ENCODE results near the gene DDX47. TPM values are rescaled to one million over a fixed set of nuclear protein-coding genes. Genes with fewer than 3 reads are reported as not detected.
"Not testable (repeated sequence)": the region's sequence is repeated elsewhere in the genome, so short reads cannot be mapped to it uniquely, and the experiment has no call there.

The DDX47 gene
- total RNA-seq, 2 donors from 2014 or later: 79.2 to 81.3 TPM

DNA sequence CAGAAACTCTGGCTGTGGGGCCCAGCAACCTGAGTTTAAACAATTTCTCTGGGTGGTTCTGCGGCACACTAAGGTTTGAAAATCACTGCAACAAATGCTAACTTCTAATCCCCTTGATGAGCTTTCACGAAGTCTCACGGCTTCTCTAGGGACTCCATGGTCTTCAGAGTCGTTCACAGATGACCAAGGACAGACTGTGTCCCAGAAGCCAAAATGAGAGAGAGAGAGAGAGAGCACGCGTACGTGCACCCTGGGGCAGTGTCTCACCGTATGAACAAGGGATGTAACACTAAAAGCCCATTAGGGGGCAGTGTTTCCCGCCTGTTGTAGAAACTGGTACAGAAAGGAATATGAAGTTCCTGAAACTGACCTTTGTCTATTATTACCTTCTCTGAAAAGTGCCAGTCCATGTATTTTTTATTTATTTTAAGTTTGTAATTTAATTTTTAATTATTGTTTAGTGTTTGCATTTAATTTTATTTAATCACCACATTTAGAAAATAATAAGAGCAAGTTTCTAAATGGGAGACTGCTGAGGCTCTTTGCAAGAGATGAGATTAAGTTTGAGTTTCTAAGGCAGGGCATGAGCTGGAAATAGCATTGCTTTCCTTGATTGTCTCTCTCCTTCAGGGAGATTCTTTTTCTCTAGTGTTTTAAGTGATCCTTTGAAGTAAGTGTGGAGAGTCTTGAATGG lies 24.3 kb upstream of the DDX47 start:
- H3K27me3 Mint-ChIP-seq: peaks cover 0 to 9% of the 10 kb centered on the region in 2 donors

DNA sequence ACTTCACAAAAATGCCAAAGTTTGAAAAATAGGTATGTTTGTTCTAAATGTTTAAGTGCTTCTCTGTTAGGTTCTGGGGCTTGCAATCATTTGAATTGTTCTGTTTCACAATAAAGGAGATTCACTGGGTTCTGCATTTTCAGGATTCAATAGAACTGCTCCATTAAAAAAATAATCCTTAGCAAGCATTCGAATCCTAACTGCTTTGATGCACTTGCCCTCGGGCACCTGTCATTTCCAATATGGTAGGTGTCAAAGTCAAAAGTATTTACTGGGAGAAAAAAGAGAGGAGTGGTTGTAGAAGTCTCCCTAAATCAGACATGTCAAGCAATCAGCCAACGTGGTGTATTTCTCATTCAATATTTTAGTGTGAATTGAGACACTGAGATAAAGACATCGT lies 22.2 kb upstream of the DDX47 start:
- ATAC-seq (no peak), DNase-seq (ENCODE audit: low spot score) (no peak)
- Mint-ChIP-seq H3K27ac (no peak overlapping the region), H3K4me1 (ENCODE audit: low read depth in 2 of 2) (peaks cover 11 to 22% of the 10 kb centered on the region in 2 donors), H3K27me3 (peaks cover 0 to 9% of the 10 kb centered on the region in 2 donors), H3K4me3 (no peak overlapping the region), H3K36me3 (no peaks in the 10 kb centered on the region), H3K9me3 (no peaks in the 10 kb centered on the region)

More for the DNA sequence above, 24.3 kb upstream of the DDX47 start:
- H3K4me1 Mint-ChIP-seq (ENCODE audit: low read depth in 2 of 2): peaks cover 17 to 31% of the 10 kb centered on the region in 2 donors
- peak; percentile 63 to 77 for ATAC-seq
- H3K9me3 Mint-ChIP-seq: no peaks in the 10 kb centered on the region
- peak; percentile 79 for DNase-seq (ENCODE audit: low spot score)
- H3K36me3 Mint-ChIP-seq: no peaks in the 10 kb centered on the region
- peak overlapping the region; percentile 79 to 91 for H3K27ac Mint-ChIP-seq
- H3K4me3 Mint-ChIP-seq: peak overlapping the region; percentile 92

DNA sequence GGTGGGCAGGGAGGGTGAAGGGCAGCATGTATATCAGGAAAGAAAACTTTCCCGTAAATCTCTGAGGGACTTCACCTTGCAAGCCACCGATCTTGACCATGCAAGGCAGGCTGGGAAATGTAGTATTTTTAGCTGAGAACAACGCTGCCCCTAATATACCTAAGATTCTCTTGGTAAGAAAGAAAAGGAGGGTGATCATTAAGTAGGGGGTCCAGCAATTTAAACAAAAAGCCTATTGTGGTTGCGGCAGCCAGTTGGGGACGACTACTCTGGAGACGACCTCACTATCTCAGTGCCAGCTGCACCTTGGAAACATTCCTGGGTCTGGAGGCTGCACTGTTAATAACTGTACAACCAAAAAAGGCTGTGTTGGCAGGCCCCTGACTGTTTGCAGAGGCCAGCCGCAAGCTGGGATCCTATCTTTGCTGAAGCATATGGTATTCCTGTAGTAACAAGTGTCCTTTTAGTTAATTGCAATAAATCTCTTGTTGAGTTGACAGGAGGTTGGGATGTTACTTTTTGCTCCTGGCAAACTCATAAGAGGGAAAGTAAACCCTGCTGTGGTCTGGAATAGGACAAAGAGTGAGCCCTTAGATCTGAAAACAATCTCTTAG lies 21.3 kb upstream of the DDX47 start:
- Mint-ChIP-seq H3K36me3 (no peaks in the 10 kb centered on the region), H3K4me3 (no peak overlapping the region), H3K27ac (no peak overlapping the region), H3K4me1 (ENCODE audit: low read depth in 2 of 2) (peaks cover 11 to 17% of the 10 kb centered on the region in 2 donors), H3K9me3 (no peaks in the 10 kb centered on the region), H3K27me3 (peaks cover 0 to 9% of the 10 kb centered on the region in 2 donors)
- ATAC-seq: no peak
- no peak for DNase-seq (ENCODE audit: low spot score)

DNA sequence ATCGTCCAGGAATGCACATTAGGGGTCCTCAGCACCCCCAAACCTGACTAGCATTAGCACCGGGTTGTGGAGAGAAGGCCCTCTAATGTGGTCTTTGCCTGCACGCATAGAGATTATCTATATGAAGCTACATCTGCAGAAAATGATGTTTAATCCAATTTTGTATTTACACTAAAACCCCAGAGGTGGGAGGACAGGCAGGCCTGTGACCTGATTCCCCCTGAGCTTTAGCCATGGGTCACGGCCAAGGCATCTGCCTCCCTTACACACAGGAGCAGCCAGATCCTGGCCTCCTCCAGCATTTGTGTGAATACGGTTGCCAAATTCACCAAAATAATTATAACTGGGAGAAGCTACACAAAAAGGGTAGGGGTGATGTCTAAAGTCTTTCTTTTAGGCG lies 20.7 kb upstream of the DDX47 start:
- Mint-ChIP-seq H3K4me3 (no peak overlapping the region), H3K27ac (no peak overlapping the region), H3K36me3 (no peaks in the 10 kb centered on the region), H3K27me3 (peaks cover 0 to 9% of the 10 kb centered on the region in 2 donors), H3K9me3 (no peaks in the 10 kb centered on the region), H3K4me1 (ENCODE audit: low read depth in 2 of 2) (peaks cover 8 to 14% of the 10 kb centered on the region in 2 donors)
- ATAC-seq (no peak), DNase-seq (ENCODE audit: low spot score) (no peak)

DNA sequence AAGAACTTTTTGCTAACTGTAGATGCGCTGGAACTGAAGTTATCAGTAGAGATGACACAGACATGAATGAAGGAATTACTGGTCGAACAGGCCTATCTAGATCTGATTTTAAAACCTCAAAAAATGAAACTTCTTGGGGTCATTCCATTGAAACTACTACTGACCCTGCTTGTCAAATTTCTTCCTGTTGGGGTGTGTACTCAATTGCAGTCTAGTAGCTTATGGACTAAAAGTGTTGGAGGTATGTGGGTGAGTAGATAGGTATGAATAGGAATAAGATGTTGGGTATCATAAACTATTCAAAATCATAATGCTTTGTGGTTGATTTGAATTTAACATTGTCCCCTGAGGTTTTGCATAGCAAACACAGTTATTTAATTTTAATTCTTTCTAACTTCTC lies 18.5 kb upstream of the DDX47 start:
- peaks cover 0 to 9% of the 10 kb centered on the region in 2 donors for H3K27me3 Mint-ChIP-seq
- ATAC-seq (no peak), DNase-seq (ENCODE audit: low spot score) (no peak)
- H3K9me3 Mint-ChIP-seq: no peaks in the 10 kb centered on the region
- H3K36me3 Mint-ChIP-seq: no peaks in the 10 kb centered on the region
- no peak overlapping the region for H3K4me3 Mint-ChIP-seq
- H3K4me1 Mint-ChIP-seq (ENCODE audit: low read depth in 2 of 2): no peaks in the 10 kb centered on the region
- no peak overlapping the region for H3K27ac Mint-ChIP-seq

DNA sequence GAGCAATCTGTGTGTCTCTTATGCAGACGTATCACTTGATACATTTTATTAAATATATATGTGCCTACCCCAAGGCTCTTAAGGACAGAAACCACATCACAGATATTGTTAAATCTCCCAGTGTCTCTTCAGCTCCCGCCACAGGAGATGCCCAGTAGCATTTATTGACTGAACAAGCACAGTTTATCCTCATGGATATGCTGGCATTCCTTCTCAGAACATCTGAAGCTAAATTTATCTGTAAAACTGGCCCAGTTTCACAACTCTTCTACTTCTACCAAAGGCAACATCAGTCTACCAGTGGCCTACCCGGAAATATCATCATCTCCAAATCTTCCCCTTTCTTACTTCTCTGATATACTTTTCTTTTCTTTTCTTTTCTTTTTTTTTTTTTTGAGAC lies 17.0 kb upstream of the DDX47 start:
- ATAC-seq (no peak), DNase-seq (ENCODE audit: low spot score) (no peak)
- no peak overlapping the region for H3K4me3 Mint-ChIP-seq
- no peak overlapping the region for H3K27ac Mint-ChIP-seq
- H3K4me1 Mint-ChIP-seq (ENCODE audit: low read depth in 2 of 2): peaks cover 0 to 4% of the 10 kb centered on the region in 2 donors
- H3K9me3 Mint-ChIP-seq: no peaks in the 10 kb centered on the region
- no peaks in the 10 kb centered on the region for H3K36me3 Mint-ChIP-seq
- H3K27me3 Mint-ChIP-seq: peaks cover 4 to 7% of the 10 kb centered on the region in 2 donors

DNA sequence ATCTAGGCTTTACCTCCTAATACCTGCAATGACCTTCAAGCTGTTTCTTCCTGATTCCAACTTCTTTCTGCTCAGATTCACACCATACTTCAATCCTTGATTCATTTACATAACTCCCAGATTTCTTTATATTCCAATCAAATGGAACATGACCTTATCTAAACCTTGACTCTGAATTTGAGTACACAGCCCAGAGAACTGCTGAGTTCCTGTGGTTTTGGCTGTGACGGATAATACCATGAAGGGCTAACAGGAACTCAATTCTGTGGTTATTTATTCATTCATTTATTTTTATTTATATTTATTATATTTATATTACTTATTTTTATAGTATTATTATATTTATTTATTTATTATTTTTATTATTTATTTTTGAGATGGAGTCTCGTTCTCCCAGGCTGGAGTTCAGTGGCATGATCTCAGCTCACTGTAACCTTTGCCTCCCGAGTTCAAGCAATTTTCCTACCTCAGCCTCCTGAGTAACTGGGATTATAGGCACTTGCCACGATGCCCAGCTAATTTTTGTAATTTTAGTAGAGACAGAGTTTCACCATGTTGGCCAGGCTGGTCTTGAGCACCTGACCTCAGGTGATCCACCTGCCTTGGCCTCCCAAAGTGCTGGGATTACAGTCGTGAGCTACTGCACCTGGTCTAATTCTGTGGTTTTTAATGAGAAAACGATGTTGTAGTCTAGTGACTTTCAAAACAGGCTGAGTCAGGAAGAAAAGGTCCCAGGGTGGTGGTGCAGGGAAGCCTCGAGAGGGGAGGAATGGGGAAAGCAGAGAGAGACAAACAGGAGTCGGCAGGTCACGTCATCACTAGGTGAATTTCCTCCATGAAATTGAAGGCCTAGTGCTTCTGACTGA lies 16.0 kb upstream of the DDX47 start:
- Mint-ChIP-seq H3K4me3 (no peak overlapping the region), H3K36me3 (no peaks in the 10 kb centered on the region), H3K27me3 (peaks cover 5 to 7% of the 10 kb centered on the region in 2 donors), H3K27ac (no peak overlapping the region), H3K9me3 (no peaks in the 10 kb centered on the region), H3K4me1 (ENCODE audit: low read depth in 2 of 2) (peaks cover 0 to 8% of the 10 kb centered on the region in 2 donors)
- no peak for DNase-seq (ENCODE audit: low spot score)
- ATAC-seq: no peak

DNA sequence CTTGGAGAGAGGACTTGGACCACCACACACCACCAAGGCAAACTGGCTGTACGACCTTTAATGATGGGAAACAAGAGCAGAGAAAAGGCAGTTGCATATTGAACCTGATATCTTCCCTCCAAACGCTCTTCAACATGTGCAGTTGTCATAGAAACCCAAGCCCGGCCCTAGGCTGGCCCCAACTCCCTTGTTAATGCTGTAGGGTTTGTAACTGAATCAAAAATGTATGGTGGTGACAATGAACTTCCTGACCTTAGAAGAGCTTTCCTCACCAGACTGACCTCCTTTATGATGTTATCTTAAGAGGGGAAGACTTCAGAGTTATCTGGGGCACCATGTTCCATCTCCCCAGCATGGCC lies 15.4 kb upstream of the DDX47 start:
- no peak overlapping the region for H3K27ac Mint-ChIP-seq
- no peak for ATAC-seq
- H3K27me3 Mint-ChIP-seq: peaks cover 7% of the 10 kb centered on the region in 2 donors

DNA sequence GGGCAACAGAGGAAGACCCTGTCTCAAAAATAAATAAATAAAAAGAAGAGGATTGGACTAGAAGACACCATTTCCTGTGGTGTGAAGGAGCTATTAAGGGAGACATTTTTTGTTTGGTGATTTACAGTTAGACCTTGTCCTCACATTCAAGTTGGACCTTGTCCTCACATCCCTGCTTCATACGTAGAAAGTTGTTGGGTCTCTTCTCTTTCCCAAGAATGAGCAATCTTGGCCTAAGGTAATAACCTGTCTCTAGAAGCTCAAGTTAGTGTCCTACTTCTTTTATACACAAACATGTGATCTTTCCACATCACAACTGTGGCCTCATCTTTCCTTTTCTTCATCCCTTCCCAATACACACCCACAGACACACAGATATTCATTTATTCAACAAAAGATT lies 14.7 kb upstream of the DDX47 start:
- DNase-seq (ENCODE audit: low spot score) (no peak), ATAC-seq (no peak)
- Mint-ChIP-seq H3K36me3 (no peaks in the 10 kb centered on the region), H3K4me3 (no peak overlapping the region), H3K27me3 (peaks cover 7 to 9% of the 10 kb centered on the region in 2 donors), H3K4me1 (ENCODE audit: low read depth in 2 of 2) (peaks cover 5 to 14% of the 10 kb centered on the region in 2 donors), H3K9me3 (no peaks in the 10 kb centered on the region), H3K27ac (no peak overlapping the region)

More for the DNA sequence above, 15.4 kb upstream of the DDX47 start:
- Mint-ChIP-seq H3K36me3 (no peaks in the 10 kb centered on the region), H3K4me1 (ENCODE audit: low read depth in 2 of 2) (peaks cover 0 to 10% of the 10 kb centered on the region in 2 donors), H3K4me3 (no peak overlapping the region), H3K9me3 (no peaks in the 10 kb centered on the region)
- no peak for DNase-seq (ENCODE audit: low spot score)

DNA sequence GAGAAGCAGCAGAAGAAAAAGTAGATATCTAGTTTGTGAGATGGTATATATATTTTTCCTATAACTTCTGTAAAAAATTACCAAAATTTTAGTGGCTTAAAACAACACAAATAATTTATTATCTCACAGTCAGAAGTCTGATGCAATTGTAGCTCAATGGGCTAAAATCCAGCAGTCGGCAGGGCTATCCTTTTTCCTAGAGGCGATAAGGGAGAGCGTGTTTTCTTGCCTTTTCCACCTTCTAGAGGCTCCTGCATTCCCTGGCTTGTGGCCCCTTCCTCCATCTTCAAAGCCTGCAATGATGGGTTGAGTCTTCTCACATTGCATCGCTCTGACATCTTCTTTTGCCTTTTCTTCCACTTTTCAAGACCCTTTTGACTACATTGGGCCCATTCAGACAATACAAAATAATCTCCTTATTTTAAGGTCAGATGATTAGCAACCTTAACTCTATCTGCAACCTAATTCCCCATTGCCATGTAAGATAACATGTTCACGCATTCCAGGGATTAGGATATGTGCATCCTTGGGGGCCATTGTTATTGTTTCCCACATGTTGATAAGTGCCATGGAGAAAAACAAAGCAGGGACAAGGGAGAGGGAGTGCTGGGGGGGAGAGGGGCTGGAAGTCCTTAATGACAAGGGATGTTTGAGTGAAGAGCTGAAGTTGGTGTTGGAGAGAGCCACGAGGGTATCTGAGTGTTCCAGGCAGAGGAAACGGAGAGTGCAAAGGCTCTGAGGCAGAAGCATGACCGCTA lies 13.8 kb upstream of the DDX47 start:
- H3K36me3 Mint-ChIP-seq: no peaks in the 10 kb centered on the region
- ATAC-seq (no peak), DNase-seq (ENCODE audit: low spot score) (no peak)
- no peak overlapping the region for H3K4me3 Mint-ChIP-seq
- peaks cover 7 to 9% of the 10 kb centered on the region in 2 donors for H3K27me3 Mint-ChIP-seq
- H3K9me3 Mint-ChIP-seq: no peaks in the 10 kb centered on the region
- peaks cover 9 to 14% of the 10 kb centered on the region in 2 donors for H3K4me1 Mint-ChIP-seq (ENCODE audit: low read depth in 2 of 2)
- no peak overlapping the region for H3K27ac Mint-ChIP-seq

DNA sequence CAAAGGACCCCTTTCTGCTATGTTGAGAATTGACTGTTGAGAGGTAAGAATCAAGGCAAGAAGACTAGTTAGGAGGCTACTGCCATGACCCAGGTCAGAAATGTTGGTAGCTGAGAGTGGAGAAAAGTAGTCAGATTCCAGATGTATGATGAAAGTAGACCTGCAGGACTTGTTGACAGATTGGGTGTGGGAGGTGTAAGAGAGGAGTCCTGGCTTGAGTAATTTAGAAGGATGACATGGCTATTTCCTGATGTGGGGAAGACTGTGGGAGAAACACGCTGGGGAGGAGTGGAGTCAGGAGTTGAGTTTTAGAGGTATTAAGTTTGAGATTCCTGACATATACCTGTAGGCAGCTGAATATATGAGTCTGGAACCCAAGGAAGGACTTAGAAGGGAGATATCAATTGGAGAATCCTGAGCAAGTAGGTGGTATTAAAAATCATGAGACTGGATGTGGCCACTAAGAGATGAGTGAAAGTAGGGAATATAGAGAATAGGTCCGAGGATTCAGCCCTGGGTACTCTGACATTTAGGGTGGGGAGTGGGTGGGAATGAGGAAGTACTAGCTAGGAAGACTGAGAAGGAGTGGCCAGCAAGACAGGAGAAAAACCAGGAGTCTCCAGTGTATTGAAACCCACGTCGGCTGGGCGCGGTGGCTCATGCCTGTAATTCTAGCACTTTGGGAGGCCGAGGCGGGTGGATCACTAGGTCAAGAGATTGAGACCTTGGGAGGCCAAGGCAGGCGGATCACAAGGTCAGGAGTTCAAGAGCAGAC lies 12.6 kb upstream of the DDX47 start:
- H3K4me3 Mint-ChIP-seq: no peak overlapping the region
- no peaks in the 10 kb centered on the region for H3K9me3 Mint-ChIP-seq
- peaks cover 7 to 9% of the 10 kb centered on the region in 2 donors for H3K27me3 Mint-ChIP-seq
- peaks cover 14 to 15% of the 10 kb centered on the region in 2 donors for H3K4me1 Mint-ChIP-seq (ENCODE audit: low read depth in 2 of 2)
- no peaks in the 10 kb centered on the region for H3K36me3 Mint-ChIP-seq
- ATAC-seq (no peak), DNase-seq (ENCODE audit: low spot score) (no peak)
- H3K27ac Mint-ChIP-seq: no peak overlapping the region

DNA sequence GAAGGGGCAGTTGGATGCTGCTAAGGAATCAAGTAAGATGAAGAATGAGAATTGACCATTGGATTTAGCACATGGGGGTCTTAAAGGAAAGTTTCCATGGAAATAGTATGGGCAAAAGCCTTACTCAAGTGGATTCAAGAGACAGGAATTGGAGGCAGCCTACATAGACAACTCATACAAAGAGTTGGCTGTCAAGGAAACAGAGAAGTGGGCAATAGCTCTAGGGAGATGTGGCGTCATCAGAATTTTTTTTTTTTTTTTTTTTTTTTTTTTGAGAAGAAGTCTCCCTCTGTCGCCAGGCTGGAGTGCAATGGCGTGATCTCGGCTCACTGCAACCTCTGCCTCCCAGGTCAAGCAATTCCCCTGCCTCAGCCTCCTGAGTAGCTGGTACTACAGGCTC lies 11.5 kb upstream of the DDX47 start:
- H3K36me3 Mint-ChIP-seq; ATAC-seq; H3K9me3 Mint-ChIP-seq; H3K4me3 Mint-ChIP-seq; H3K27me3 Mint-ChIP-seq; H3K27ac Mint-ChIP-seq; DNase-seq (ENCODE audit: low spot score): not testable (repeated sequence)
- H3K4me1 Mint-ChIP-seq (ENCODE audit: low read depth in 2 of 2): peaks cover 14 to 15% of the 10 kb centered on the region in 2 donors

DNA sequence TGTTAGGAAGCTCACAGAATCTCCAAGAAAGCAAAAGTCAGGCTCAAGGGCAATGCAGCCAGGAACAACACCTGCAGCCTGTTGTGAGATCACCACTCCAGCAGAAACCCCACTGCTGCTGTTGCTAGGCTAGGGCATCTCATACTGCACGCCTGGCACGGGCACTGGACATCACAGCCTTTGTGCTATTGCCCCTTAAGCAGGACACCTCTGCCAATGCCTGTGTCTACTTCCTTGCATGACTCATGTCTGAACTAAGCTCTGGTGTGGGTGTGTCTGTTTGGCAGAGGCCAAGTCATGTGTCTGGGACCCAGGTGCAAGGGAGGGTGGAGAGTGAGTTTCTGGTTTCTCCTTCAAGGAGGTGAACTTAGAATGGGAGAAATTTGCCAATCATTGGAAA lies 10.0 kb upstream of the DDX47 start:
- Mint-ChIP-seq H3K36me3 (no peaks in the 10 kb centered on the region), H3K27me3 (peaks cover 7 to 9% of the 10 kb centered on the region in 2 donors), H3K4me1 (ENCODE audit: low read depth in 2 of 2) (peaks cover 20 to 23% of the 10 kb centered on the region in 2 donors), H3K4me3 (peak overlapping the region; percentile 10), H3K9me3 (no peaks in the 10 kb centered on the region), H3K27ac (no peak overlapping the region)
- DNase-seq (ENCODE audit: low spot score): no peak
- peak; percentile 70 to 84 for ATAC-seq
